ENCODE measurements around the gene SEPTIN3.

GRCh38 chr22:41934284-41935014, 34.8 kb upstream of the SEPTIN3 start:
- TF ChIP-seq ETV6 (conservative IDR thresholded peaks at IDR 0.05 in 1 of 2, IDR thresholded peaks at IDR 0.05 in 1 of 2; ENCODE audit: borderline replicate concordance in 1 of 2, low read depth in 1 of 2) (no peak), POLR2A (IDR thresholded peaks at IDR 0.05; ENCODE audit: low read depth, low read length) (no peak; the same call in 1 of the 2 replicates), SP1 (IDR thresholded peaks at IDR 0.05; ENCODE audit: low read depth, low read length) (no peak), MLLT1 (IDR thresholded peaks at IDR 0.05) (no peak), SUZ12 (IDR thresholded peaks at IDR 0.05; ENCODE audit: unreplicated experiment) (no peak)

All from GM12878 (cell line).